ENCODE results near the gene ZHX3.

DNA sequence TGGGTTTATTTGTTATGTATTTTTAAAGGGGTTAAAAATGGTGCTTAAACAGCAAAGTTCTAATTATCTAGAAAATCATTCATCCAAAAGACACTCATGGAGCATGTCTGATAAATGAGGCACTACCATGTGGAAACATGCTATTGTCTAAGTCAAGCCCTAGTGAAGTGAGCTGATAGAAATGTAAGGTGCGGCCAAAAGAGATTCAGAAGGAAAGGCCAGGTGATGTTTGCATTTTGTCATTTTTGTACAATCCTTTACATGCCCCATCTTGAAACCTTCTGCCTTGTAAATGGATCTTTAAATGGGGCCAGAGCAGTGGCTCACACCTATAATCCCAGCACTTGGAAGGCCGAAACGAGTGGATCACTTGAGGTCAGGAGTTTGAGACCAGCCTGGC is 102.9 kb downstream of the ZHX3 start:
- TF ChIP-seq, protein P1, sequence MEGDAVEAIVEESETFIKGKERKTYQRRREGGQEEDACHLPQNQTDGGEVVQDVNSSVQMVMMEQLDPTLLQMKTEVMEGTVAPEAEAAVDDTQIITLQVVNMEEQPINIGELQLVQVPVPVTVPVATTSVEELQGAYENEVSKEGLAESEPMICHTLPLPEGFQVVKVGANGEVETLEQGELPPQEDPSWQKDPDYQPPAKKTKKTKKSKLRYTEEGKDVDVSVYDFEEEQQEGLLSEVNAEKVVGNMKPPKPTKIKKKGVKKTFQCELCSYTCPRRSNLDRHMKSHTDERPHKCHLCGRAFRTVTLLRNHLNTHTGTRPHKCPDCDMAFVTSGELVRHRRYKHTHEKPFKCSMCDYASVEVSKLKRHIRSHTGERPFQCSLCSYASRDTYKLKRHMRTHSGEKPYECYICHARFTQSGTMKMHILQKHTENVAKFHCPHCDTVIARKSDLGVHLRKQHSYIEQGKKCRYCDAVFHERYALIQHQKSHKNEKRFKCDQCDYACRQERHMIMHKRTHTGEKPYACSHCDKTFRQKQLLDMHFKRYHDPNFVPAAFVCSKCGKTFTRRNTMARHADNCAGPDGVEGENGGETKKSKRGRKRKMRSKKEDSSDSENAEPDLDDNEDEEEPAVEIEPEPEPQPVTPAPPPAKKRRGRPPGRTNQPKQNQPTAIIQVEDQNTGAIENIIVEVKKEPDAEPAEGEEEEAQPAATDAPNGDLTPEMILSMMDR (IDR thresholded peaks at IDR 0.05) = no peak
- TF ChIP-seq EZH2 (IDR thresholded peaks at IDR 0.05; ENCODE audit: borderline replicate concordance, insufficient read depth, low read depth, low read length, poor library complexity, severe bottlenecking) = no peak

Data from B cell (primary cell).